BLaER1 treated with 17β-estradiol and CSF1 and Interleukin-3, amounts not matched to agents 10 nM and 100 nM (cell line): ENCODE data around the gene AHI1.

Experiments
- H3K27ac ChIP-seq, 11 experiments: shearing (Covaris generic); formaldehyde crosslinking; 2 replicates each; pipeline ENCODE4 v1.8.1; 2022
- H3K27me3 ChIP-seq, 11 experiments: shearing (Covaris generic); formaldehyde crosslinking; 2 replicates each; pipeline ENCODE4 v1.8.1; 2022
- H3K36me3 ChIP-seq, 11 experiments: shearing (Covaris generic); formaldehyde crosslinking; 2 replicates each; pipeline ENCODE4 v1.8.1; 2022
- H3K4me1 ChIP-seq, 10 experiments: shearing (Covaris generic); formaldehyde crosslinking; 2 replicates each; pipeline ENCODE4 v1.8.1; 2022
- H3K4me2 ChIP-seq, 11 experiments: shearing (Covaris generic); formaldehyde crosslinking; 2 replicates each; pipeline ENCODE4 v1.8.1; 2022
- H3K4me3 ChIP-seq, 10 experiments: shearing (Covaris generic); formaldehyde crosslinking; 2 replicates each; pipeline ENCODE4 v1.8.1; 2022
- H3K9ac ChIP-seq, 11 experiments: shearing (Covaris generic); formaldehyde crosslinking; 2 replicates each; pipeline ENCODE4 v1.8.1; 2022
- H3K9me3 ChIP-seq, 11 experiments: shearing (Covaris generic); formaldehyde crosslinking; replicated peaks in 1 of 11; 2 replicates each; pipeline ENCODE4 v1.8.1; 2022
- H4K20me1 ChIP-seq, 11 experiments: shearing (Covaris generic); formaldehyde crosslinking; 2 replicates each; pipeline ENCODE4 v1.8.1; 2022
- Cebpa-rat ChIP-seq, 11 experiments: shearing (Covaris generic); IDR thresholded peaks; 2 replicates each; pipeline ENCODE4 v1.8.1; 2022

Gene AHI1

DNA sequence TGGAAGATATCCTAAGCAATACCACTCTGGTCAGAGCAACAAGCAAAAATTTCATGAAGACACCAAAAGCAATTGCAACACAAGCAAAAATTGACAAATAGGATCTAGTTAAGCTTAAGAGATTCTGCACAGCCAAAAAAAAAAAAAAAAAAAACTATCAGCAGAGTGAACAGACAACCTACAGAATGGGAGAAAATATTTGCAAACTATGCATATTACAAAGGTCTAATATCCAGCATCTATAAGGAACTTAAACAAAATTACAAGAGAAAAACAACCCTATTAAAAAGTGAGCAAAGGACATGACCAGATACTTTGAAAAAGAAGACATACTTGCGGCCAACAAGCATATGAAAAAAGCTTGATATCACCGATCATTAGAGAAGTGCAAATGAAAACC lies 20.0 kb upstream of the AHI1 start:
- Histone ChIP-seq H4K20me1 (no peaks in the 10 kb centered on the region), H3K36me3 (no peaks in the 10 kb centered on the region), H3K27me3 (no peaks in the 10 kb centered on the region), H3K4me1 (no peaks in the 10 kb centered on the region), H3K27ac (no peak overlapping the region), H3K9me3 (peaks cover 0 to 14% (median 9%) of the 10 kb centered on the region in 11 experiments; a peak in 16 of 22 replicates), H3K4me2 (no peak overlapping the region), H3K9ac (no peak overlapping the region), H3K4me3 (no peak overlapping the region)
- TF ChIP-seq Cebpa-rat (IDR thresholded peaks at IDR 0.05), result no peak

DNA sequence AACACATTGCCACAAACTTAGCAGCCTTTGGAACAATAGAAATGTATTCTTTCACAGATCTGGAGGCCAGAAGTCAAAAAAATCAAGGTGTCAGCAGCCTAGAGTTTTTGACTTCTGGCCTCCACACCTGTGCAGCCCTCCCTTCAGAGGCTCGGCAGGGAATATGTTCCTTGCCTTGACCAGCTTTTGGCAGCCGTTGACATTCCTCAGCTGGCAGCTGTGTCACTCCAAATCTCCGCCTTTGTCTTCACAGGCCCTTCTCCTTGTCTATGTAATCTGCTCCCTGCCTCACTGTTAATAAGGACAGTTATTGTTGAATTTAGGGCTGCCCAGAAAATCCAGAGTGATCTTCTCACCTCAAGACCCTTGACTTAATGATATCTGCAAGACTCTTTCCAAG lies 17.2 kb upstream of the AHI1 start:
- Histone ChIP-seq H3K36me3 (no peaks in the 10 kb centered on the region), H3K9me3 (peaks cover 0 to 14% (median 9%) of the 10 kb centered on the region in 11 experiments; a peak in 16 of 22 replicates), H3K27ac (no peak overlapping the region), H3K4me1 (no peaks in the 10 kb centered on the region), H3K9ac (no peak overlapping the region), H4K20me1 (no peaks in the 10 kb centered on the region), H3K4me3 (no peak overlapping the region), H3K4me2 (no peak overlapping the region), H3K27me3 (no peaks in the 10 kb centered on the region)
- TF ChIP-seq Cebpa-rat (IDR thresholded peaks at IDR 0.05), result no peak

DNA sequence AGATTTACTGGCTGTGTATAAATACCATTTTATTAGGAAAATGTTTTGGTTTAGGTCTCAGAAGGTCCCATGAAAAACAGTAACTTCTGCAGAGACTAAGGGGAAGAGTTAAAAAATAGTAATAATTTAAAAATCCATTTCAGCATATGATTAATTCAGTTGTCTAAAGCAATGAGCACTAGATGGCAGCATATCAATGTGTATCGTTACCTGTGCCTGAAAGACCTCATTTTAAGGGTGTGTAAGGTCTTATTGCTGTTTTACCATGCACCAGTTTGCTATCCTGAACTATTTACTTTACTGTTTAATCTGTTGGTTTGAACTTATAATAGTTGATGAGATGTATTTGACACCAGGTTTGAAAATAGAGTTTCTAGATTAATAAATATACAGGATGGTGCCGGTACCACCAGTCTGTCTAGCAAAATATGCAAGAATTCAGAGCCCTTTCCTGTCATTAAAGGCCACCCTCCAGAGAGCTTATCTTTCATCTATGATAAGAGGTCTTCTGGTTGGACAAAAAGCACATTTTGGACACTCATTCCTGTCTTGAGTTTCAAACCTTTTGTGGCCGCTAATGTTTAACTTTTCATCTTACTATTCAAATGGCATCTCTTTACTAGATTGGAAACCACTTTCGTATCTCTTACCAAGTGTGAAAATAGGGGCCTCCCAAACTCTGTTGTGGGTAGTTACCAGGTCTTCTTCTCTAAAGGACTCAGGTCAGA lies 8.9 kb upstream of the AHI1 start:
- Histone ChIP-seq H3K4me2 (no peak overlapping the region), H3K27me3 (no peaks in the 10 kb centered on the region), H3K4me3 (no peak overlapping the region), H3K27ac (no peak overlapping the region), H3K9ac (no peak overlapping the region), H3K36me3 (no peaks in the 10 kb centered on the region), H4K20me1 (no peaks in the 10 kb centered on the region), H3K4me1 (no peaks in the 10 kb centered on the region), H3K9me3 (no peaks in the 10 kb centered on the region)
- no peak for TF ChIP-seq Cebpa-rat (IDR thresholded peaks at IDR 0.05)

DNA sequence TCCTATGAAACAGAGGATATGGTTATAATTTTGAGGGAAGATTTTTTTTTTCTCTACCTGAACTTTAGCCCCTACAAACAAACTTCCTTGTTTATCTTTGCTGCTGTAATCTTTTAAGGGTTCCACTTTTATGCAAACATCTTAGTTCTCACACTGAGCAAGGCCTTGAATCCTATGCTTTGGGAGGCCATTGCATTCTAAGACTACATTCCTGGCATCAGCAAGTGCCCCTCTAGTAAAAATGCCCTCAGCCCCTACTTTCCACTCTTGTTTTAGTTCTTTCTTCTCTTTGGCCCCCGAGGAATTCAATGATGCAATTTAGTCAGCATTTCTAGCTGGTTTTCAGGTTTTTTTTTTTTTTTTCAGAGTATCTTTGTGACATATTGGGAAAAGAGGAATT lies 8.1 kb upstream of the AHI1 start:
- no peaks in the 10 kb centered on the region for H3K4me1 ChIP-seq
- no peaks in the 10 kb centered on the region for H3K9me3 ChIP-seq
- no peak for TF ChIP-seq Cebpa-rat (IDR thresholded peaks at IDR 0.05)
- H3K36me3 ChIP-seq, result no peaks in the 10 kb centered on the region
- H3K9ac ChIP-seq, result no peak overlapping the region
- no peak overlapping the region for H3K4me3 ChIP-seq
- H3K27ac ChIP-seq, result no peak overlapping the region
- H3K4me2 ChIP-seq, result no peak overlapping the region
- H3K27me3 ChIP-seq, result no peaks in the 10 kb centered on the region
- H4K20me1 ChIP-seq, result no peaks in the 10 kb centered on the region

DNA sequence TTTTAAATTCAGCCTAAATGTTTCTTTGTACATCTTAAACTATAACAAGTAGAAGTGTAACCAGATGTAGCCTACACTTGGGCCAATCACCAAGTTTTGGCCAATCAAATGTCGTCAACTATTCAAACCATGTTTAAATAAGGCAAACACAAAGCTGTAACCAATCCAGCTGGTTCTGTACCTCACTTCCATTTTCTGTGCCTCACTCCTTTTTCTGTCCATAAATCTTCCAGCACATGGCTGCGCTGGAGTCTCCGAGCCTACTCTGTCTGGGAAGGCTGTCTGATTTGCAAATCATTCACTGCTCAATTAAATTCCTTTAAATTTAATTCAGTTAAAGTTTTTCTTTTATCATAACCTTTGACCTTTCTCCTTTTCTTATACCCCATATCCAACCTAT lies 7.7 kb upstream of the AHI1 start:
- Histone ChIP-seq H3K27me3 (no peaks in the 10 kb centered on the region), H3K9me3 (no peaks in the 10 kb centered on the region), H3K9ac (no peak overlapping the region), H3K4me3 (no peak overlapping the region), H3K4me2 (no peak overlapping the region), H3K27ac (no peak overlapping the region), H3K4me1 (no peaks in the 10 kb centered on the region), H3K36me3 (no peaks in the 10 kb centered on the region), H4K20me1 (no peaks in the 10 kb centered on the region)
- TF ChIP-seq Cebpa-rat (IDR thresholded peaks at IDR 0.05), result no peak

DNA sequence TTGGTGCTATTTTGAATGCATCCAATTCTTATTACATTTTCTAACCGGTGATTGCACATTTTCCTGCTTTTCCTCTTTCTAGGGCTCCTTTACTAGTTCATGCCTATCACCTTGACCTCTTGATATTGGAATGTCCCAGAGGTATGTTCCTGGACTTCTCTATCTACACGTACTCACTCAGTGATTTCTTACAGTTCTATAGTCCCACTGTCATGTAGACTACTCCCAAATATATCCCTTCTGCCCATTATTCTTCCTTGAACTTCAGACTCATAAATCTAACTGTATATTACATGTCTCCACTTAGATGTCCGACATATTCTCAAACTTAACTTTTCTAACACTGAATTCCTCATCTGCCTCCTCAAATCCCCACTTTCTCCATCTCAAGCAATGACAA lies 7.2 kb upstream of the AHI1 start:
- H3K27ac ChIP-seq, result no peak overlapping the region
- H3K4me2 ChIP-seq, result no peak overlapping the region

DNA sequence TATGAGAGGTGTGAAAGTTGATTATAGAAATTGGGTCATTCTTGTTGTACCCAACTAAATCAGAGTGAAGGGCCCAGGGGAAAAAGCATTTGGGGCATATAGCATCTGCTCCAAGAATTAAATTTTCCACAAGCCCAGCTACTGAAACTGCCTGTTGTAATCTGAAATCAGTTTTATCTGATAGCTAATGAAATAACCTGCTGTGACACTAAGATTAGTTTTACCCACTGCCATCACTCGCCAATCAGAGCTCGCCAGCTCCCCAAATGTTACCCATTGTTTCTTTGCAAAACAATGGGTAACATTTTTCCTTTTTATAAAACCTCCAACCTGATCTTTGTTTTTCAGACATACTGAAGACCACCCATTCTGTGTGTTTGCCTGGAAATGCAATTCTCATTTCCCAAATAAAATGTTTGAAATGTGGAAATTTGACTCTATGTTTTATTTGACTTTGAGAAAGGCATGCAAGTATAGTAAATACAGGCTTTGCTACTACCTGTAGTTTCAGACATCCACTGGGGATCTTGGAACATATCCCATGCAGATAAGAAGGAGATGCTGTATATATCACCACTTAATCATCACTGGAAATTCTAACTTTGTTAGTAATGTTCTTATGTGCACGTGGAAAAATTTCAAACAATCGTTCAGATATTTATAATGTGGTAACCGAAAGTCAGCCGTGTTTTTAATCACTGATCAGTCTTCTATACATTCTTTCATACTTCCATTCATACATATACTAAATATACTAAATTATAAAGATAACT lies 6.3 kb upstream of the AHI1 start:
- Histone ChIP-seq H3K27me3 (no peaks in the 10 kb centered on the region), H4K20me1 (no peaks in the 10 kb centered on the region), H3K9me3 (no peaks in the 10 kb centered on the region), H3K4me1 (peaks cover 0 to 6% (median 2%) of the 10 kb centered on the region in 10 experiments; a peak in 11 of 20 replicates), H3K4me2 (no peak overlapping the region), H3K36me3 (no peaks in the 10 kb centered on the region), H3K9ac (0 out of 22 replicates have a peak overlapping the region, but pooled peaks of 1 of the 11 experiments have one; percentile 1), H3K27ac (no peak overlapping the region), H3K4me3 (no peak overlapping the region)
- no peak for TF ChIP-seq Cebpa-rat (IDR thresholded peaks at IDR 0.05)

More for the DNA sequence above, 7.2 kb upstream of the AHI1 start:
- H3K9me3 ChIP-seq, result no peaks in the 10 kb centered on the region
- H3K4me3 ChIP-seq, result no peak overlapping the region
- no peaks in the 10 kb centered on the region for H3K27me3 ChIP-seq
- H4K20me1 ChIP-seq, result no peaks in the 10 kb centered on the region
- no peaks in the 10 kb centered on the region for H3K4me1 ChIP-seq
- no peak overlapping the region for H3K9ac ChIP-seq
- TF ChIP-seq Cebpa-rat (IDR thresholded peaks at IDR 0.05), result no peak
- H3K36me3 ChIP-seq, result no peaks in the 10 kb centered on the region

DNA sequence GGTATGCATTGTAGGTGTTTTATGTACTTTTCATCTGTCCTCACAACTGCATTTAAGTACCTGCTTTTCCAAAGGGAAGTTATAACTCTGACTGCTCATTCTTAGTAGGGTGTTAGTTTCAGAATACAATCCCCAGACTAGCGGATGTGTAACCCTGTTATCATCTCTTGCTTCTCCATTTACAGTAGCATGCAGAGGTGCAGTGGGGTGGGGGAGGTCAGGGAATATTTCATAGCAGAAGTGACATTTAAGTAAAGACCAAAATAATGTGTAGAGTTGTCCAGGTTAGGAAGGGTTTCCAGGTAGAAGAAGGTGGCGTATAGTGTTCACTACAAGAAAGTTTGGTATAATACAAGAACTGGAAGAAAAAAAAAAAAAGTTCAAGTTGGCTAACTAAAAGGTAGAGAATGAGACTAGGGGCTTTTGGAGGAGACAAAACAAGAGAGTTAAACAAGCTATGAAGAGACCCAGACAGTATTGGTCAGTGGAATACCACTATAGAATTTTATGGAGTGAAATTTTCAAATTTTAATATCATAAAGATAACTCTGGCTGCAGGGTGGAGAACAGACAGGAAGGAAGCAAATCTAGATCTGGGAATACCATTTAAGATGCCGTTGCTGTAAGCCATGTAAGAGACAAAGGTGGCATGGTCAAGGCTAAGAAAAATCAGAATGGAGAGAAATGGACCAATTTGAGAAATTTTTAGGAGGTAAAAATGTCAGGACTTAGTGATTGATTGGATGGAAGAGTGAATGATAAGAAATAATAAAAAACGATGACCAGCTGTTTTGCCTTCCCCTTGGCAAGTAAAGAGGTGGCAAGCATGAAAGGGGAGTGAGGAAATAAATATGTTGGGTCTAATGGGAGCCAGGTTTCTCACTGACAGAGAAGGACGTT lies 2.2 kb upstream of the AHI1 start:
- Histone ChIP-seq H3K27ac (no peak overlapping the region), H3K9ac (no peak overlapping the region), H3K27me3 (no peaks in the 10 kb centered on the region), H3K4me1 (peaks cover 12 to 21% (median 18%) of the 10 kb centered on the region in 10 experiments; a peak in 19 of 20 replicates), H3K4me3 (no peak overlapping the region), H4K20me1 (no peaks in the 10 kb centered on the region), H3K4me2 (peak overlapping the region in 2 of 11 experiments; percentile 78 to 83; a peak in 4 of 22 replicates), H3K36me3 (peaks cover 0 to 10% (median 4%) of the 10 kb centered on the region in 11 experiments; a peak in 7 of 22 replicates), H3K9me3 (no peaks in the 10 kb centered on the region)
- TF ChIP-seq Cebpa-rat (IDR thresholded peaks at IDR 0.05), result no peak
